Airway epithelial cell (primary cell): Measurements from ENCODE around the gene STK17B. TPM values are rescaled to one million over a fixed set of nuclear protein-coding genes. Genes with fewer than 3 reads are reported as not detected.

Experiments used
- total RNA-seq: library from RNA; depleted of rRNA; stranded (reverse); fragments of >200 nt; gene quantifications from 2 replicates; pipeline ENCODE4 v1.2.3, GENCODE V29; 2015

STK17B gene
- 15.9 and 21.7 TPM in 2 replicates for total RNA-seq

DNA sequence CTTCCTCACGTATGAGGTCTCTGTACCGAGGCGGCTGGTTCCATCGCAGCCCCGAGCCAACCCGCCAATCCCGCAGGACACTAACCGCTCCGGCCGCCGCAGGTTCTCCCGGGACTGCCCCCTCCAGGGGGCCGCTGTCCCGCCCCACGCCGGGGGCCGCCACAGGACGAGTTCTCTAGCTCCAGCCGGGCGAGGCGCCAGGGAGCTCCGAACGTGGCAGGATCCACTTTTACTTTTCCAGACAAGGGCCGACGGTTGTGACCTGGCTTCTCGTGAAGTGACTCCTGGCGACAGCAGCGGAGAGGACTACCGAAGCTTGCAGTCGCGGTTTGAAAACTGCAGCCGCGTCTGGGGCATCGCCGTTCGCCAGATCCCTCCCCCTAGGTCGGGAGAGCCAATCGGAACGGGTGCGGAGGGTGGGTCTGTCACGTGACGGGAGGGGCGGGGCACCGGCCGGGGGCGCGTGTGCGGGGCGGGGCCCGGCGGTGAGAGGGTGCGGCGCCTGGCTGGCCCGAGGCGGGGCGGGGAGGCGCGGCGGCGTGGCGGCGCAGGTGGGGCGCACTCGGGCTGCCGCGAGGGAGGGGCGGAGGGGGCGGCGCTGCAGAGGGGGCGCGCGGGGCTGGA lies at the start of gene STK17B:
STK17B (minus strand) TSS at position 331 of the 624 bp plus-strand sequence. CDS start 8,195 bp downstream, outside the sequence.

Other genes with a start within 250 kb of the STK17B start
- 0.07 and 0.09 TPM in 2 replicates for gene DNAH7, start 102.7 kb downstream of the STK17B start, total RNA-seq